Smooth muscle cell (in vitro differentiated cells): Measurements from ENCODE around the gene AFAP1L2. TPM values are rescaled to one million over a fixed set of nuclear protein-coding genes. Genes with fewer than 3 reads are reported as not detected.

Experiments
- DNase-seq: peaks from one replicate; lab custom pipeline; 2025; ENCODE audit not compliant: unreplicated experiment; lab: John Stamatoyannopoulos, UW
- H2AFZ ChIP-seq: fragments of 200-600 bp; sonication (generic); 2 replicates; pipeline ENCODE4 v1.6.0; 2016; ENCODE audit warnings: antibody characterized with exemption, low read depth, mild to moderate bottlenecking
- H3F3A ChIP-seq: fragments of 200-600 bp; sonication (generic); 2 replicates; pipeline ENCODE4 v1.6.0; 2017; ENCODE audit warnings: antibody characterized with exemption, low read depth
- H3K27ac ChIP-seq: fragments of 200-600 bp; sonication (generic); 2 replicates; pipeline ENCODE4 v1.5.1; 2016; ENCODE audit warnings: low read depth, mild to moderate bottlenecking
- H3K27me3 ChIP-seq: fragments of 200-600 bp; sonication (generic); 2 replicates; pipeline ENCODE4 v1.6.1; 2016; ENCODE audit warnings: low read depth, mild to moderate bottlenecking
- H3K36me3 ChIP-seq: fragments of 200-600 bp; sonication (generic); 2 replicates; pipeline ENCODE4 v1.5.1; 2016; ENCODE audit warnings: low read depth
- H3K4me1 ChIP-seq: fragments of 200-600 bp; sonication (generic); 2 replicates; pipeline ENCODE4 v1.5.1; 2016; ENCODE audit warnings: low read depth
- H3K4me2 ChIP-seq: fragments of 200-600 bp; sonication (generic); 2 replicates; pipeline ENCODE4 v1.6.0; 2016; ENCODE audit warnings: mild to moderate bottlenecking
- H3K4me3 ChIP-seq: fragments of 200-600 bp; sonication (generic); 2 replicates; pipeline ENCODE4 v1.5.1; 2016; ENCODE audit warnings: mild to moderate bottlenecking
- H3K79me2 ChIP-seq: fragments of 200-600 bp; sonication (generic); 2 replicates; pipeline ENCODE4 v1.6.0; 2016; ENCODE audit warnings: low read depth, mild to moderate bottlenecking
- H3K9ac ChIP-seq: fragments of 200-600 bp; sonication (generic); 2 replicates; pipeline ENCODE4 v1.6.0; 2016; ENCODE audit warnings: low read depth
- H3K9me3 ChIP-seq: fragments of 200-600 bp; sonication (generic); replicated peaks from 2 replicates; pipeline ENCODE4 v1.5.1; 2016; ENCODE audit warnings: low read depth
- H4K20me1 ChIP-seq: fragments of 200-600 bp; sonication (generic); 2 replicates; pipeline ENCODE4 v1.6.0; 2016; ENCODE audit warnings: low read depth
- WGBS: methylation state at CpG from one replicate; pipeline ENCODE4 v1.1.7; 2016; ENCODE audit warnings: low lambda C conversion rate; 5-methylcytosine and 5-hydroxymethylcytosine counted together
- polyA plus RNA-seq: library from polyadenylated mRNA; unstranded; fragments of >200 nt; fragmentation: Nextera tagmentation; extraction: Ambion mirVana; gene quantifications from 2 replicates; pipeline ENCODE4 v1.2.1, GENCODE V29; 2016
- total RNA-seq: library from RNA; depleted of rRNA; stranded (reverse); fragments of >200 nt; gene quantifications from 2 replicates; pipeline ENCODE4 v1.2.3, GENCODE V29; 2014
- TF ChIP-seq, protein P1 (sequence below): fragments of 200-600 bp; sonication (generic); IDR thresholded peaks from 2 replicates; pipeline ENCODE4 v1.5.1; 2017; ENCODE audit warnings: borderline replicate concordance, mild to moderate bottlenecking, antibody characterized with exemption; ENCODE audit not compliant: insufficient read depth, poor library complexity, severe bottlenecking

The AFAP1L2 gene
- total and polyA plus RNA-seq, 2 experiments from 2014 or later = 43.3 to 47.2 TPM

DNA sequence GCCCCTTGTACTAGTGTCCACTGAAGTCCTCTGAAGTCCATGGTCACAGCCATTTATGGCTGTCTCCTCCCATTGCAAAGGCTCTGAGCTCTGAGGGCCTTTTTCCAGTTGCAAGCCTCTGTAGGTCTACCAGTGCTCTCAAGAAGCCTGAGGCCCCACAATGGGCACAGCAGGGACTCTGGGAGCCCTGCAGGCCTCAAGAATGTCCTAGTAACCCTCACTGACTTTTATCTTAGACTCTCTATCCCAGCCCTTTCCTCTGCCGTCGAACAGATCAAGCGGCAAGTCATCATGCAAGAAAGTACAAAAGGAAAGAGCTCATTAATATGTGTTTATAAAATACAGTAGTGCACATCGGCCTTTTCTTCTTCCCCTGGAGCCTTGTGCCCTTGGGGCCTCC is 141.8 kb downstream of the AFAP1L2 start:
- TF ChIP-seq, protein P1, sequence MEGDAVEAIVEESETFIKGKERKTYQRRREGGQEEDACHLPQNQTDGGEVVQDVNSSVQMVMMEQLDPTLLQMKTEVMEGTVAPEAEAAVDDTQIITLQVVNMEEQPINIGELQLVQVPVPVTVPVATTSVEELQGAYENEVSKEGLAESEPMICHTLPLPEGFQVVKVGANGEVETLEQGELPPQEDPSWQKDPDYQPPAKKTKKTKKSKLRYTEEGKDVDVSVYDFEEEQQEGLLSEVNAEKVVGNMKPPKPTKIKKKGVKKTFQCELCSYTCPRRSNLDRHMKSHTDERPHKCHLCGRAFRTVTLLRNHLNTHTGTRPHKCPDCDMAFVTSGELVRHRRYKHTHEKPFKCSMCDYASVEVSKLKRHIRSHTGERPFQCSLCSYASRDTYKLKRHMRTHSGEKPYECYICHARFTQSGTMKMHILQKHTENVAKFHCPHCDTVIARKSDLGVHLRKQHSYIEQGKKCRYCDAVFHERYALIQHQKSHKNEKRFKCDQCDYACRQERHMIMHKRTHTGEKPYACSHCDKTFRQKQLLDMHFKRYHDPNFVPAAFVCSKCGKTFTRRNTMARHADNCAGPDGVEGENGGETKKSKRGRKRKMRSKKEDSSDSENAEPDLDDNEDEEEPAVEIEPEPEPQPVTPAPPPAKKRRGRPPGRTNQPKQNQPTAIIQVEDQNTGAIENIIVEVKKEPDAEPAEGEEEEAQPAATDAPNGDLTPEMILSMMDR = no peak
- Histone ChIP-seq H4K20me1 (no peaks in the 10 kb centered on the region), H3K4me3 (no peak overlapping the region), H3K27ac (no peak overlapping the region), H3K79me2 (no peaks in the 10 kb centered on the region), H3K36me3 (no peaks in the 10 kb centered on the region), H3K4me1 (peaks cover 10% of the 10 kb centered on the region), H3K9ac (no peak overlapping the region), H3K4me2 (no peak overlapping the region), H3F3A (peaks cover 12% of the 10 kb centered on the region), H3K27me3 (no peaks in the 10 kb centered on the region), H3K9me3 (no peaks in the 10 kb centered on the region), H2AFZ (no peak overlapping the region)
- DNase-seq = no peak
- 65% methylated on average over 4 of the region's 4 CpGs for WGBS

DNA sequence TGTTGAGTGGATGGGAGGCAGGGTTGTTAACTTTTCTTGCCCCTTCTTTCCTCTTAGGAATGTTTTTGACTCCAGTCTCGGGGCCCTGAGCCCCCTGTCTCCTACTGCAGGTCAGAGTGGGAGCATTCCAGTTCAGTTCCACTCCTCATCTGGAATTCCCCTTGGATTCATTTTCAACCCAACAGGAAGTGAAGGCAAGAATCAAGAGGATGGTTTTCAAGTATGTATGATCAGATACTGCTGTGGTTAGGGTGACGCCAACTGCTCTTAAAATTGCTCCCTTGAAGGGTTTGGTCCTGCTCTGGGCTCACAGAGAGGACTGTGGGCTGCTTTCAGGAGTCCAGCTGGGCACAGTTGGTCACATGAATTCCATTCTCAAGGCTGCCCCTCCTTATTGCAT is 143.2 kb downstream of the AFAP1L2 start:
- TF ChIP-seq, protein P1 = no peak
- no peak for DNase-seq
- no peaks in the 10 kb centered on the region for H3K27me3 ChIP-seq
- H3K36me3 ChIP-seq = no peaks in the 10 kb centered on the region
- peak overlapping the region; percentile 74 for H3K27ac ChIP-seq
- 16% methylated on average over 2 of the region's 2 CpGs for WGBS
- no peaks in the 10 kb centered on the region for H4K20me1 ChIP-seq
- peak overlapping the region; percentile 22 for H3K4me2 ChIP-seq
- H3F3A ChIP-seq = peaks cover 17% of the 10 kb centered on the region
- H2AFZ ChIP-seq = no peak overlapping the region
- H3K9ac ChIP-seq = peak overlapping the region; percentile 41
- H3K9me3 ChIP-seq = no peaks in the 10 kb centered on the region
- no peaks in the 10 kb centered on the region for H3K79me2 ChIP-seq
- H3K4me1 ChIP-seq = peaks cover 10% of the 10 kb centered on the region
- H3K4me3 ChIP-seq = no peak overlapping the region

DNA sequence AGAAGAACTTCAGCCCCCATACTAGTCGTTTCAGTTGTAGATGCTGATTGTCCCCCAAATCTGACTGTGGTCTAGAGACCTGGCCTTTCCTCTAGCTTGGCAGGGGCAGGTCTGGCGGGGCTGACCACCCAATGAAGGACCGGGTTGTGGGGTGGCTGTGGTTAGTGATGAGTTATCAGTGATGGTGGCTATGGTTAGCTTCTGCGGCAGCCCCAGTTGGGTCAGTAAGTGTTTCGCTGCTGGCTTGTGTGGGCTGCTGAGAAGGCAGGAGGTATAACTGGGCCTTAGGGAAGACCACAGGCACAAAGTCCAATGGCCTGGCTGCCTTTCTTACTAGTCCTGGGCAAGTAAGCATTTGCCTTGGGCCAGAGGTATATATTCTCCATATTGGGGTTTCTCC is 143.9 kb downstream of the AFAP1L2 start:
- Histone ChIP-seq H2AFZ (no peak overlapping the region), H3K4me1 (peaks cover 10% of the 10 kb centered on the region), H3K36me3 (no peaks in the 10 kb centered on the region), H3K9me3 (no peaks in the 10 kb centered on the region), H4K20me1 (no peaks in the 10 kb centered on the region), H3K9ac (peak overlapping the region; percentile 41), H3K27me3 (no peaks in the 10 kb centered on the region), H3F3A (peaks cover 17% of the 10 kb centered on the region), H3K4me2 (peak overlapping the region; percentile 36), H3K27ac (peak overlapping the region; percentile 74), H3K79me2 (no peaks in the 10 kb centered on the region), H3K4me3 (no peak overlapping the region)
- TF ChIP-seq, protein P1 = no peak
- no peak for DNase-seq
- 78% methylated on average over 5 of the region's 5 CpGs for WGBS

GRCh38 chr10:114259824-114260223 is 144.5 kb downstream of the AFAP1L2 start:
- Histone ChIP-seq H3F3A (peaks cover 17% of the 10 kb centered on the region), H4K20me1 (no peaks in the 10 kb centered on the region), H3K9me3 (no peaks in the 10 kb centered on the region), H3K79me2 (no peaks in the 10 kb centered on the region), H3K4me1 (peaks cover 10% of the 10 kb centered on the region), H3K9ac (no peak overlapping the region), H3K4me3 (no peak overlapping the region), H3K4me2 (peak overlapping the region; percentile 36), H3K36me3 (no peaks in the 10 kb centered on the region), H2AFZ (no peak overlapping the region), H3K27ac (peak overlapping the region; percentile 74), H3K27me3 (no peaks in the 10 kb centered on the region)
- TF ChIP-seq, protein P1 = no peak
- DNase-seq = no peak
- 59% methylated on average over 10 of the region's 10 CpGs for WGBS
